Caco-2 (cell line): ENCODE measurements around the gene VSTM5. TPM values are rescaled to one million over a fixed set of nuclear protein-coding genes. Genes with fewer than 3 reads are reported as not detected.

Experiments
- BruUV-seq: library from RNA; stranded (reverse); fragments of 400-500 nt; replicated peaks from 2 replicates; lab custom pipeline; 2021; lab: Mats Ljungman, UMichigan
- CTCF ChIA-PET: fragments of 300-600 bp; sonication (Branson Sonifier 250); formaldehyde crosslinking; loops from one replicate; lab custom pipeline; 2022; ENCODE audit warnings: antibody characterized with exemption; lab: Charles Lee
- POLR2A ChIA-PET: fragments of 300-600 bp; sonication (Branson Sonifier 250); formaldehyde crosslinking; loops from one replicate; lab custom pipeline; 2022; ENCODE audit warnings: antibody characterized with exemption; lab: Charles Lee
- DNase-seq, 2 experiments: peaks; one replicate each; pipeline versions ENCODE4 v3.0.0 to v3.0.0-alpha.2; 2020 to 2022
- H3K27me3 ChIP-seq: replicated peaks from 2 replicates; pipeline ENCODE4 v1.6.0; 2011; ENCODE audit warnings: low read length; ENCODE audit not compliant: control insufficient read depth, insufficient read depth
- H3K36me3 ChIP-seq: 2 replicates; pipeline ENCODE4 v1.5.1; 2011; ENCODE audit warnings: low read length; ENCODE audit not compliant: control insufficient read depth, insufficient read depth
- H3K4me1 ChIP-seq: fragments of 250-450 bp; sonication (Bioruptor Pico); 2 replicates; pipeline ENCODE4 v1.5.1; 2020; ENCODE audit warnings: mild to moderate bottlenecking
- H3K4me3 ChIP-seq: 2 replicates; pipeline ENCODE4 v1.5.1; 2011; ENCODE audit warnings: low read depth, mild to moderate bottlenecking, control low read depth, low read length
- H3K9me3 ChIP-seq: fragments of 250-450 bp; sonication (Bioruptor Pico); 2 replicates; pipeline ENCODE4 v1.5.1; 2020; ENCODE audit warnings: mild to moderate bottlenecking, moderate library complexity
- H3K27ac Mint-ChIP-seq: one replicate; pipeline ENCODE4 v1.8.0; 2022; ENCODE audit warnings: mixed read lengths; ENCODE audit not compliant: unreplicated experiment
- H3K27me3 Mint-ChIP-seq: one replicate; pipeline ENCODE4 v1.8.0; 2022; ENCODE audit warnings: mixed read lengths; ENCODE audit not compliant: insufficient read depth, unreplicated experiment
- H3K36me3 Mint-ChIP-seq: one replicate; pipeline ENCODE4 v1.8.0; 2022; ENCODE audit warnings: mild to moderate bottlenecking, mixed read lengths; ENCODE audit not compliant: insufficient read depth, unreplicated experiment
- H3K4me1 Mint-ChIP-seq: one replicate; pipeline ENCODE4 v1.8.0; 2022; ENCODE audit warnings: low read depth, mixed read lengths; ENCODE audit not compliant: unreplicated experiment
- H3K4me3 Mint-ChIP-seq: one replicate; pipeline ENCODE4 v1.8.0; 2022; ENCODE audit warnings: mild to moderate bottlenecking, moderate library complexity, mixed read lengths; ENCODE audit not compliant: unreplicated experiment
- H3K9me3 Mint-ChIP-seq: one replicate; pipeline ENCODE4 v1.8.0; 2022; ENCODE audit warnings: mixed read lengths; ENCODE audit not compliant: unreplicated experiment
- CTCF ChIP-seq, 2 experiments: fragments of 200-600 bp in 1 of 2; IDR thresholded peaks; 1 replicate in 1 of 2; 2 replicates in 1 of 2; pipeline versions ENCODE4 v1.5.1 to v1.8.0; 2011 to 2022; ENCODE audit warnings: antibody characterized with exemption in 1 of 2, control low read depth in 1 of 2, inconsistent platforms in 1 of 2, low read depth in 1 of 2, low read length in 1 of 2, mild to moderate bottlenecking in 1 of 2, moderate library complexity in 1 of 2; ENCODE audit not compliant: insufficient read depth in 1 of 2, severe bottlenecking in 1 of 2, unreplicated experiment in 1 of 2
- intact Hi-C: fragments of 100-400 bp; cut with micrococcal nuclease; formaldehyde crosslinking; loops from one replicate; pipeline ENCODE4 v1.10.0; 2022; ENCODE audit not compliant: unreplicated experiment
- total RNA-seq: library from RNA; stranded (reverse); gene quantifications from 2 replicates; pipeline ENCODE4 v1.2.3, GENCODE V29; 2022

The VSTM5 gene
- total RNA-seq, 1 experiment from 2014 or later = 1.5 TPM

GRCh38 chr11:93784935-93785360 lies 65.5 kb downstream of the VSTM5 start:
- H3K27me3 Mint-ChIP-seq = no peaks in the 10 kb centered on the region
- ChIA-PET CTCF (no interaction called here), POLR2A (no interaction called here)
- DNase-seq = no peak
- H3K4me1 Mint-ChIP-seq = peaks cover 17% of the 10 kb centered on the region
- peak overlapping the region; percentile 62 for H3K27ac Mint-ChIP-seq
- Histone ChIP-seq H3K4me3 (peak overlapping the region; percentile 86), H3K9me3 (no peaks in the 10 kb centered on the region), H3K27me3 (no peaks in the 10 kb centered on the region), H3K36me3 (peaks cover 3% of the 10 kb centered on the region; the same call in 1 of the 2 replicates), H3K4me1 (no peaks in the 10 kb centered on the region; the same call in 1 of the 2 replicates)
- H3K4me3 Mint-ChIP-seq = peak overlapping the region; percentile 81
- H3K36me3 Mint-ChIP-seq = peaks cover 63% of the 10 kb centered on the region
- no peak for TF ChIP-seq CTCF (IDR thresholded peaks at IDR 0.05; ENCODE audit: insufficient read depth in 1 of 2, low read depth in 1 of 2, low read length in 1 of 2, severe bottlenecking in 1 of 2, unreplicated experiment in 1 of 2)
- TSS peak; percentile 43 for BruUV-seq
- intact Hi-C loops = loop anchor here (1.0 to 5.0 kb wide), 5 partner anchors 15 to 123 kb away; partner anchors contain the start of genes C11orf54, CEP295, TAF1D and VSTM5
- H3K9me3 Mint-ChIP-seq = no peaks in the 10 kb centered on the region

- peak; percentile 96 for DNase-seq
Observed at GRCh38 chr11:93784145-93784934, 66.1 kb downstream of the VSTM5 start, which contains the start of gene MED17. MED17 (plus strand) TSS chr11:93784282; CDS start chr11:93784514, 232 bp downstream.

More at GRCh38 chr11:93784145-93784934, 66.1 kb downstream of the VSTM5 start, which contains the start of gene MED17:
- ChIA-PET POLR2A (interaction anchor here (0.5 to 1.8 kb wide), 22 partner anchors 9 to 1189 kb away, joined by 3 to 130 read pairs (median 4); partner anchors contain the start of genes AMOTL1, ANKRD49, C11orf54 and CEP295), CTCF (interaction anchor here (0.6 to 2.4 kb wide), 14 partner anchors 8 to 66 kb away, joined by 3 to 57 read pairs (median 4); partner anchors contain the start of genes C11orf54, TAF1D and VSTM5)
- no TSS peak for BruUV-seq
- Mint-ChIP-seq H3K27me3 (no peaks in the 10 kb centered on the region), H3K4me1 (peaks cover 17% of the 10 kb centered on the region), H3K27ac (peak within 1 kb of the TSS; percentile 62), H3K36me3 (peaks cover 57% of the 10 kb centered on the region), H3K4me3 (peak within 1 kb of the TSS; percentile 81), H3K9me3 (no peaks in the 10 kb centered on the region)
- no peaks in the 10 kb centered on the region; the same call in 1 of the 2 replicates for H3K4me1 ChIP-seq
- H3K27me3 ChIP-seq = no peaks in the 10 kb centered on the region
- peak; percentile 72 to 76 for TF ChIP-seq CTCF (IDR thresholded peaks at IDR 0.05; ENCODE audit: insufficient read depth in 1 of 2, low read depth in 1 of 2, low read length in 1 of 2, severe bottlenecking in 1 of 2, unreplicated experiment in 1 of 2)
- H3K36me3 ChIP-seq = peaks cover 1% of the 10 kb centered on the region; the same call in 1 of the 2 replicates
- H3K4me3 ChIP-seq = peak within 1 kb of the TSS; percentile 86
- no peaks in the 10 kb centered on the region for H3K9me3 ChIP-seq
- intact Hi-C loops = loop anchor here (1.0 to 5.0 kb wide), 5 partner anchors 14 to 122 kb away; partner anchors contain the start of genes C11orf54, CEP295, TAF1D and VSTM5
